Measurements from ENCODE around the gene COL23A1.
A peak's percentile ranks its signal among the peaks of the same experiment; 100 is the strongest.

COL23A1 gene

DNA sequence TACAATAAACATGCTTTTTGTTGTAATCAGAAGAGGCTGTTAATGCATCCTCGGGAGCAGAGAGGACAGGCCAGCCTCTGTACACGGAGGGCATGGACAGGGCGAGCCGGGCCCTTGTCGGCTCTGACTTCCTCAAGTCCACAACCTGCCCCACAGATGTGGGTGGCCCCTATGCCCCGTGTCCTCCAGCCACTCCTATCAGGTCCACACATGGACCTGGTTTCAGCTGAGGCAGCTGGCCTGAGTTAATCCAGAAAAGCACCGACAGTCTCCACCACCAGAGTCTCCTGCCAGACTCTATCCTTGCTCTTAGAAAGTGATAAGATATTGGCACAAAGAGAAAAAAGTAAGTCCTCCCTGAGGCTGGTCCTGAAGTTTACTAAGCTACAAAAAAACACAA, 305.2 kb downstream of the COL23A1 start:
- Histone ChIP-seq H3K9me3 (replicated peaks; ENCODE audit: insufficient read depth, low read length) (no peaks in the 10 kb centered on the region), H3K4me1 (ENCODE audit: low read length) (no peaks in the 10 kb centered on the region), H3K36me3 (replicated peaks; ENCODE audit: insufficient read depth, low read length) (no peaks in the 10 kb centered on the region), H3K79me2 (ENCODE audit: low read length) (no peaks in the 10 kb centered on the region), H3K4me2 (ENCODE audit: low read depth, low read length) (no peak overlapping the region), H3K9me2 (replicated peaks; ENCODE audit: insufficient read depth, low read length) (no peaks in the 10 kb centered on the region), H2AFZ (ENCODE audit: low read length) (no peak overlapping the region), H3K27me3 (replicated peaks; ENCODE audit: insufficient read depth, low read length) (peaks cover 98% of the 10 kb centered on the region), H3F3A (ENCODE audit: insufficient read depth, low read length) (no peaks in the 10 kb centered on the region), H3K27ac (ENCODE audit: low read length) (no peak overlapping the region), H3K9ac (ENCODE audit: low read length) (no peak overlapping the region), H3K4me3 (ENCODE audit: low read length) (no peak overlapping the region), H4K20me1 (ENCODE audit: insufficient read depth, low read length) (no peaks in the 10 kb centered on the region)
- TF ChIP-seq EZH2phosphoT487 (IDR thresholded peaks at IDR 0.05; ENCODE audit: low read length) (no peak), CTCF (IDR thresholded peaks at IDR 0.05; ENCODE audit: low read length) (no peak)
- DNase-seq, result no peak

GRCh38 chr5:178284093-178284675, 306.0 kb downstream of the COL23A1 start:
- no peaks in the 10 kb centered on the region for H3F3A ChIP-seq (ENCODE audit: insufficient read depth, low read length)
- no peak overlapping the region for H3K4me3 ChIP-seq (ENCODE audit: low read length)
- no peaks in the 10 kb centered on the region for H3K79me2 ChIP-seq (ENCODE audit: low read length)
- H2AFZ ChIP-seq (ENCODE audit: low read length), result no peak overlapping the region
- no peaks in the 10 kb centered on the region for H3K9me2 ChIP-seq (replicated peaks; ENCODE audit: insufficient read depth, low read length)
- H3K27me3 ChIP-seq (replicated peaks; ENCODE audit: insufficient read depth, low read length), result peaks cover 89% of the 10 kb centered on the region
- H3K27ac ChIP-seq (ENCODE audit: low read length), result no peak overlapping the region
- no peaks in the 10 kb centered on the region for H4K20me1 ChIP-seq (ENCODE audit: insufficient read depth, low read length)
- H3K9me3 ChIP-seq (replicated peaks; ENCODE audit: insufficient read depth, low read length), result no peaks in the 10 kb centered on the region
- peak; percentile 20 for DNase-seq
- no peak overlapping the region for H3K4me2 ChIP-seq (ENCODE audit: low read depth, low read length)
- no peak overlapping the region for H3K9ac ChIP-seq (ENCODE audit: low read length)
- no peaks in the 10 kb centered on the region for H3K4me1 ChIP-seq (ENCODE audit: low read length)
- H3K36me3 ChIP-seq (replicated peaks; ENCODE audit: insufficient read depth, low read length), result no peaks in the 10 kb centered on the region
- TF ChIP-seq EZH2phosphoT487 (IDR thresholded peaks at IDR 0.05; ENCODE audit: low read length), result no peak
- TF ChIP-seq CTCF (IDR thresholded peaks at IDR 0.05; ENCODE audit: low read length), result peak; percentile 48
- TF ChIP-seq EZH2 (optimal IDR thresholded peaks at IDR 0.05; ENCODE audit: low read depth, low read length), result no peak

GRCh38 chr5:178283520-178283919, 306.7 kb downstream of the COL23A1 start:
- no peaks in the 10 kb centered on the region for H3K79me2 ChIP-seq (ENCODE audit: low read length)
- no peaks in the 10 kb centered on the region for H3F3A ChIP-seq (ENCODE audit: insufficient read depth, low read length)
- no peak overlapping the region for H3K27ac ChIP-seq (ENCODE audit: low read length)
- H3K4me3 ChIP-seq (ENCODE audit: low read length), result no peak overlapping the region
- H3K36me3 ChIP-seq (replicated peaks; ENCODE audit: insufficient read depth, low read length), result no peaks in the 10 kb centered on the region
- no peak overlapping the region for H2AFZ ChIP-seq (ENCODE audit: low read length)
- no peak for TF ChIP-seq EZH2 (optimal IDR thresholded peaks at IDR 0.05; ENCODE audit: low read depth, low read length)
- TF ChIP-seq CTCF (IDR thresholded peaks at IDR 0.05; ENCODE audit: low read length), result no peak
- no peak for TF ChIP-seq EZH2phosphoT487 (IDR thresholded peaks at IDR 0.05; ENCODE audit: low read length)
- H3K27me3 ChIP-seq (replicated peaks; ENCODE audit: insufficient read depth, low read length), result peaks cover 88% of the 10 kb centered on the region
- H3K9ac ChIP-seq (ENCODE audit: low read length), result no peak overlapping the region
- H4K20me1 ChIP-seq (ENCODE audit: insufficient read depth, low read length), result no peaks in the 10 kb centered on the region
- H3K9me3 ChIP-seq (replicated peaks; ENCODE audit: insufficient read depth, low read length), result no peaks in the 10 kb centered on the region
- no peaks in the 10 kb centered on the region for H3K4me1 ChIP-seq (ENCODE audit: low read length)
- H3K9me2 ChIP-seq (replicated peaks; ENCODE audit: insufficient read depth, low read length), result no peaks in the 10 kb centered on the region
- H3K4me2 ChIP-seq (ENCODE audit: low read depth, low read length), result no peak overlapping the region
- DNase-seq, result no peak

Measured in MM.1S (cell line).